ENCODE data around the gene ARID5A. TPM values are rescaled to one million over a fixed set of nuclear protein-coding genes. Genes with fewer than 3 reads are reported as not detected.

ARID5A gene
- total and polyA plus RNA-seq, 2 of the 13 experiments (the other 11 are each of a cell fraction or from before 2014, with no cell fraction given), result 6.0 to 9.5 TPM

DNA sequence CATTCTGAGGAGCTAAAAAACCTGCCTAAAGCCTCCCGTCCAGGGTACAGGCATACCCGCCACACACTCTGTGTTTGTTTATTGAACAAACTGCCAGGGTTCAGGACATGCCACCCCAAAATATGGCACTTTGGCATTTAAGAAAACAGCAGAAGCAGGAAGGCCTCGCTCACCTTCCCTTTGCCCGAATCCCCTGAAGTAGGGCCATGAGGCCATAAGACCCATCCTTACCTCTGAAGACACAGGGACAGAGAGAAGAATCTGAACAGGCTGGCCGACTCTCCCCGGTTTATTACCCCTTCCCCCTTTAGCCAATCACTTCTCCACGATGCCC is 29.7 kb upstream of the ARID5A start:
- BruUV-seq (replicated peaks), result no TSS peak
- in situ Hi-C loops (cut with HindIII; ENCODE audit: extremely low pct_ligation_motif_present, low pct_unique_long_range_greater_than_20kb), result loop anchor here (5.0 to 25.0 kb wide), 2 partner anchors 100 to 370 kb away; partner anchors contain the start of genes ASTL and DUSP2
- no peak overlapping the region for H3K9ac ChIP-seq (ENCODE audit: insufficient read depth, low read depth, low read length)
- TF ChIP-seq SATB2 (CRISPR knock-in tag; IDR thresholded peaks at IDR 0.05) (no peak), MXI1 (IDR thresholded peaks at IDR 0.05; ENCODE audit: borderline replicate concordance, low read depth, low read length) (peak; percentile 1; the same call in 1 of the 3 replicates), GFI1 (CRISPR knock-in tag; IDR thresholded peaks at IDR 0.05; ENCODE audit: borderline replicate concordance) (no peak), SUZ12 (IDR thresholded peaks at IDR 0.05; ENCODE audit: low read depth, low read length) (no peak), ZNF329 (CRISPR knock-in tag; IDR thresholded peaks at IDR 0.05; ENCODE audit: low read depth) (no peak), CHD4 (IDR thresholded peaks at IDR 0.05; ENCODE audit: borderline replicate concordance, low read length) (no peak), ZFY (CRISPR knock-in tag; IDR thresholded peaks at IDR 0.05) (0 out of 2 replicates have a peak, but pooled peaks have one; percentile 21)
- H3K4me2 ChIP-seq (ENCODE audit: low read depth, low read length), result no peak overlapping the region
- H2AFZ ChIP-seq (ENCODE audit: low read length), result no peak overlapping the region
- ChIA-PET POLR2A (no interaction called here), CTCF (ENCODE audit: low intra/inter-chr PET ratio, low total read pairs) (interaction anchor here (1.6 to 5.0 kb wide), 2 partner anchors 36 to 99 kb away, joined by 7 to 116 read pairs; no protein-coding TSS in a partner anchor)
- H3K36me3 ChIP-seq (replicated peaks in 1 of 2; ENCODE audit: control insufficient read depth in 1 of 2, insufficient read depth in 2 of 2, low read length in 2 of 2), result no peaks in the 10 kb centered on the region
- peaks cover 73% of the 10 kb centered on the region for H3K4me1 ChIP-seq (ENCODE audit: insufficient read depth, low read length)
- no peak overlapping the region for H3K27ac ChIP-seq (ENCODE audit: extremely low read length, insufficient read depth, low read length)
- no peaks in the 10 kb centered on the region for H3K79me2 ChIP-seq (ENCODE audit: insufficient read depth, low read length)
- DNase-seq (ENCODE audit: low spot score), result no peak
- peaks cover 0 to 25% of the 10 kb centered on the region in 2 experiments; a peak in 3 of 5 replicates for H3K27me3 ChIP-seq (ENCODE audit: control insufficient read depth in 1 of 2, insufficient read depth in 2 of 2, low read length in 2 of 2)
- no peaks in the 10 kb centered on the region for H4K20me1 ChIP-seq (ENCODE audit: insufficient read depth, low read length)
- peak; percentile 4 for FAIRE-seq
- no peak for ATAC-seq
- 63% methylated on average over 6 of the region's 7 CpGs for whole genome bisulfite sequencing (ENCODE audit: low lambda C conversion rate)
- no peak overlapping the region for H3K4me3 ChIP-seq (replicated peaks in 1 of 3; ENCODE audit: insufficient read depth in 1 of 3, low read depth in 2 of 3, low read length in 3 of 3)
- intact Hi-C loops (cut with micrococcal nuclease; ENCODE audit: unreplicated experiment), result loop anchor here (5.0 kb wide), 1 partner anchor 255 kb away; no protein-coding TSS in a partner anchor
- H3K9me3 ChIP-seq (ENCODE audit: low read length), result no peaks in the 10 kb centered on the region

DNA sequence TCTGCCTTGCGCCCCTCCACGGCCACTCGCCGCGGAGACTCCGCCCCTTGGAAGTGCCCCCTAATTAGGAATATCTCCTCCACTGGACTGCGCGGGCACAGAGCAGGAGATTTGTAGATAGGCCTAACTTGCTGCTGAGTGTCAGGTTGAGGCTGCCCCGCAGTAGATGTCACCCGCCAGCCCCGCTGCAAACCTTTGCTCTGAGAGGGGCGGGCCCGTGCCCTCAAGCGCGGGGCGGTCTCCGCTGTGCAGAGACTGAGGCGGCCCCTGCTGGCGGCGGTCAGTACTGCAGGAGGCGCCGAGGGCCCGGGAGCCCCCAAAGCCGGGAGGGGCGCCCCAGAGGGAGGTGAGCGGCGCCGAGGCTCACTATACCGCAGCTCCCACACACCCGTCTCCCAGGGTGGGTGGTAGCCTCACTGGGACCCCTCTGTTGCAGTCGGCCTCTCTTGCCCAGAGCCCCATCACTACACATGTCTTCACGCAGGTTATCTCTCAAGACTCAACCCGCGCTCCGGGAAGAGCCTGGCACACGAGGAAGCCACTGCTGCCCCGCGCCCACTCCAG is 28.5 kb upstream of the ARID5A start:
- Histone ChIP-seq H3K27ac (ENCODE audit: extremely low read length, insufficient read depth, low read length) (no peak overlapping the region), H3K9ac (ENCODE audit: insufficient read depth, low read depth, low read length) (no peak overlapping the region), H4K20me1 (ENCODE audit: insufficient read depth, low read length) (no peaks in the 10 kb centered on the region), H3K36me3 (replicated peaks in 1 of 2; ENCODE audit: control insufficient read depth in 1 of 2, insufficient read depth in 2 of 2, low read length in 2 of 2) (no peaks in the 10 kb centered on the region), H3K4me3 (replicated peaks in 1 of 3; ENCODE audit: insufficient read depth in 1 of 3, low read depth in 2 of 3, low read length in 3 of 3) (no peak overlapping the region; a peak in 1 of 6 replicates), H3K4me1 (ENCODE audit: insufficient read depth, low read length) (peaks cover 61% of the 10 kb centered on the region), H2AFZ (ENCODE audit: low read length) (no peak overlapping the region), H3K4me2 (ENCODE audit: low read depth, low read length) (peak overlapping the region; percentile 16; the same call in 1 of the 2 replicates), H3K79me2 (ENCODE audit: insufficient read depth, low read length) (no peaks in the 10 kb centered on the region), H3K9me3 (ENCODE audit: low read length) (no peaks in the 10 kb centered on the region), H3K27me3 (ENCODE audit: control insufficient read depth in 1 of 2, insufficient read depth in 2 of 2, low read length in 2 of 2) (peaks cover 0 to 29% of the 10 kb centered on the region in 2 experiments; a peak in 3 of 5 replicates)
- POLR2A ChIA-PET, result interaction anchor here (1.6 kb wide), 1 partner anchor 100 kb away, joined by 15 read pairs; no protein-coding TSS in a partner anchor
- no TSS peak for BruUV-seq (replicated peaks)
- DNase-seq (ENCODE audit: low spot score) (peak; percentile 57), ATAC-seq (peak; percentile 69), FAIRE-seq (peak; percentile 49)
- 39% methylated on average over 32 of the region's 38 CpGs for WGBS (ENCODE audit: low lambda C conversion rate)
- CTCF ChIA-PET (ENCODE audit: low intra/inter-chr PET ratio, low total read pairs), result interaction anchor here (0.7 to 5.0 kb wide), 8 partner anchors 36 to 515 kb away, joined by 3 to 116 read pairs (median 6); partner anchors contain the start of genes ASTL and SNRNP200
- in situ Hi-C loops (cut with HindIII; ENCODE audit: extremely low pct_ligation_motif_present, low pct_unique_long_range_greater_than_20kb) (loop anchor here (5.0 to 25.0 kb wide), 2 partner anchors 101 to 371 kb away; partner anchors contain the start of genes ASTL and DUSP2), intact Hi-C loops (cut with micrococcal nuclease; ENCODE audit: unreplicated experiment) (loop anchor here (1.0 to 5.0 kb wide), 4 partner anchors 12 to 256 kb away; partner anchors contain the start of gene CIAO1)
- TF ChIP-seq ZBTB8A (CRISPR knock-in tag; IDR thresholded peaks at IDR 0.05; ENCODE audit: borderline replicate concordance, low read depth), result no peak
- no peak for TF ChIP-seq SAFB2 (CRISPR knock-in tag; IDR thresholded peaks at IDR 0.05; ENCODE audit: borderline replicate concordance, low read depth)
- peak; percentile 57 for TF ChIP-seq TARDBP (CRISPR knock-in tag; IDR thresholded peaks at IDR 0.05)
- TF ChIP-seq SMC3 (IDR thresholded peaks at IDR 0.05; ENCODE audit: low read length), result peak; percentile 35; the same call in 1 of the 2 replicates
- no peak for TF ChIP-seq ZMYM2 (CRISPR knock-in tag; IDR thresholded peaks at IDR 0.05)
- no peak for TF ChIP-seq ZNF234 (CRISPR knock-in tag; conservative IDR thresholded peaks at IDR 0.05)
- no peak for TF ChIP-seq ZNF557 (CRISPR knock-in tag; IDR thresholded peaks at IDR 0.05)
- TF ChIP-seq, protein P1, sequence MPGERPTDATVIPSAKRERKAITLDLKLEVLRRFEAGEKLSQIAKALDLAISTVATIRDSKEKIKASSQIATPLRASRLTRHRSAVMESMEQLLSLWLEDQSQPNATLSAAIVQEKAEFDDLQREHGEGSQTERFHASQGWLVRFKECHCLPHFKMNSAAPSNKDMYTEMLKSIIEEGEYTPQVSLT (CRISPR knock-in tag; IDR thresholded peaks at IDR 0.05; ENCODE audit: borderline replicate concordance, low read depth), result no peak
- TF ChIP-seq, protein P2, sequence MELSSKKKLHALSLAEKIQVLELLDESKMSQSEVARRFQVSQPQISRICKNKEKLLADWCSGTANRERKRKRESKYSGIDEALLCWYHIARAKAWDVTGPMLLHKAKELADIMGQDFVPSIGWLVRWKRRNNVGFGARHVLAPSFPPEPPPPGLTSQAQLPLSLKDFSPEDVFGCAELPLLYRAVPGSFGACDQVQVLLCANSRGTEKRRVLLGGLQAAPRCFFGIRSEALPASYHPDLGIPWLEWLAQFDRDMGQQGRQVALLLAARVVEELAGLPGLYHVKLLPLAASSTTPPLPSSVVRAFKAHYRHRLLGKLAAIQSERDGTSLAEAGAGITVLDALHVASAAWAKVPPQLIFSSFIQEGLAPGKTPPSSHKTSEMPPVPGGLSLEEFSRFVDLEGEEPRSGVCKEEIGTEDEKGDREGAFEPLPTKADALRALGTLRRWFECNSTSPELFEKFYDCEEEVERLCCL (CRISPR knock-in tag; IDR thresholded peaks at IDR 0.05; ENCODE audit: borderline replicate concordance), result 0 out of 2 replicates have a peak, but pooled peaks have one; percentile 1
- peak; percentile 36 for TF ChIP-seq ASH2L (IDR thresholded peaks at IDR 0.05; ENCODE audit: insufficient read length, low read depth, low read length)
